Activated CD4-positive, alpha-beta T cell treated with anti-CD3 and anti-CD28 coated beads, Interleukin-2, amount 50 U/mL, for 48 hours (primary cell): Measurements from ENCODE around the gene NUDCD2.
A peak's percentile ranks its signal among the peaks of the same experiment; 100 is the strongest.
"Not testable (repeated sequence)": the region's sequence is repeated elsewhere in the genome, so short reads cannot be mapped to it uniquely, and the experiment has no call there.

Source experiments
- DNase-seq, 2 experiments: peaks; one replicate each; pipeline ENCODE4 v3.0.0-alpha.2; 2020

NUDCD2 gene

GRCh38 chr5:163463063-163463435 is 3.1 kb upstream of the NUDCD2 start:
- no peak for DNase-seq

GRCh38 chr5:163460562-163461171 is 765 bp upstream of the NUDCD2 start, which contains the start of gene HMMR:
Gene HMMR, plus strand, starts transcription at chr5:163460632. Its CDS starts 61 bp downstream, at chr5:163460693.
- peak in 1 of 2 experiments; percentile 26 for DNase-seq

GRCh38 chr5:163459462-163459818 is 462 bp downstream of the NUDCD2 start:
- DNase-seq = no peak

GRCh38 chr5:163458778-163459385 is 1.0 kb downstream of the NUDCD2 start:
- DNase-seq = no peak

- DNase-seq = no peak
Measured at GRCh38 chr5:163456840-163457239, 3.1 kb downstream of the NUDCD2 start.

- DNase-seq = no peak
Measured at GRCh38 chr5:163456029-163456589, 3.8 kb downstream of the NUDCD2 start.

GRCh38 chr5:163455406-163455805 is 4.5 kb downstream of the NUDCD2 start:
- DNase-seq = not testable (repeated sequence)

- DNase-seq = no peak
Measured at GRCh38 chr5:163453705-163454104, 6.2 kb downstream of the NUDCD2 start.

GRCh38 chr5:163451489-163451888 is 8.4 kb downstream of the NUDCD2 start:
- no peak for DNase-seq

GRCh38 chr5:163448491-163448890 is 11.4 kb downstream of the NUDCD2 start:
- DNase-seq = no peak

GRCh38 chr5:163447875-163448274 is 12.0 kb downstream of the NUDCD2 start:
- DNase-seq = no peak

GRCh38 chr5:163447191-163447590 is 12.7 kb downstream of the NUDCD2 start:
- no peak for DNase-seq

GRCh38 chr5:163445345-163445744 is 14.6 kb downstream of the NUDCD2 start:
- no peak for DNase-seq

GRCh38 chr5:163444526-163444925 is 15.4 kb downstream of the NUDCD2 start:
- DNase-seq = no peak

- DNase-seq = no peak
Measured at GRCh38 chr5:163440954-163441353, 18.9 kb downstream of the NUDCD2 start.

- no peak for DNase-seq
Measured at GRCh38 chr5:163439092-163439425, 20.8 kb downstream of the NUDCD2 start.

- DNase-seq = peak; percentile 86 to 91
Measured at GRCh38 chr5:163437309-163438182, 22.4 kb downstream of the NUDCD2 start, which contains the start of gene CCNG1. Gene CCNG1, plus strand, starts transcription at chr5:163437595. Its CDS starts 1,662 bp downstream, at chr5:163439257.

- DNase-seq = no peak
Measured at GRCh38 chr5:163437011-163437308, 22.9 kb downstream of the NUDCD2 start.

GRCh38 chr5:163436515-163436914 is 23.4 kb downstream of the NUDCD2 start:
- no peak for DNase-seq

- DNase-seq = no peak
Measured at GRCh38 chr5:163434401-163434866, 25.5 kb downstream of the NUDCD2 start.

- no peak for DNase-seq
Measured at GRCh38 chr5:163433271-163433670, 26.6 kb downstream of the NUDCD2 start.

GRCh38 chr5:163432544-163432943 is 27.4 kb downstream of the NUDCD2 start:
- DNase-seq = no peak

- not testable (repeated sequence) for DNase-seq
Measured at GRCh38 chr5:163426128-163426527, 33.8 kb downstream of the NUDCD2 start.

- DNase-seq = no peak
Measured at GRCh38 chr5:163424836-163425235, 35.1 kb downstream of the NUDCD2 start.
